Measurements from ENCODE around the gene IGDCC3.

Gene IGDCC3

DNA sequence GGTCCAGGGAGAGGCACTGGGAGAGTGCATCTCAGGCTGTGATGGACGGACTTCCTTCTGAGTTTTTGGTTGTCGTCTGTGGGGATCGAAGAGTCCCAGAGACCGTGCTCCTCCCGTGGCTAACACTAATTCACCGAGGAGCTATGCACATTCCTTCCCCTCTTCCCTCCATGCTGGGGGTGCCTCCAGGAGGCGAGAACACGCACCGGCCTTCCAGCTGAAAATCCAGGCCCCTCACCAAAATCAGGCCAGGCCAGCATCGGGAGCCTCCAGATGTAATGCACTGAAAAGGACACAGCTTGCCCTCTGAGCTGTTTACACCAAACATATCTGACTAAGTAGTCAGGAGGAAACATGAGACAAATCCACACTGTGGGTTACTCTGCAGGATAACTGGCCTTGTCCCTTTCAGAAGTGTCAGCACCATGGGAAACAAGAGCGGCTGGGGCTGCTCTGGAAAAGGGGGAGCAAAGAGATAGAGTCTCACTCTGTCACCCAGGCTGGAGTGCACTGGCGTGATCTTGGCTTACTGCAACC, 67.9 kb downstream of the IGDCC3 start:
- Histone ChIP-seq H3K36me3 (ENCODE audit: low read length) (no peaks in the 10 kb centered on the region), H3K79me2 (ENCODE audit: insufficient read depth, low read length) (no peaks in the 10 kb centered on the region), H3K9ac (ENCODE audit: low read length) (no peak overlapping the region), H3K9me3 (ENCODE audit: insufficient read depth, low read length) (no peaks in the 10 kb centered on the region), H3K27me3 (ENCODE audit: low read length) (no peaks in the 10 kb centered on the region), H2AFZ (ENCODE audit: low read depth, low read length, severe bottlenecking) (no peak overlapping the region), H3K4me3 (ENCODE audit: insufficient read depth, low read length, poor library complexity, severe bottlenecking) (no peak overlapping the region), H3F3A (ENCODE audit: insufficient read depth) (peaks cover 17% of the 10 kb centered on the region), H3K9me2 (replicated peaks; ENCODE audit: insufficient read depth, low read length) (no peaks in the 10 kb centered on the region), H4K20me1 (ENCODE audit: low read depth, low read length) (no peaks in the 10 kb centered on the region), H3K4me2 (ENCODE audit: low read depth, low read length, poor library complexity, severe bottlenecking) (no peak overlapping the region), H3K27ac (ENCODE audit: low read depth, low read length) (no peak overlapping the region)
- TF ChIP-seq CTCF (IDR thresholded peaks at IDR 0.05; ENCODE audit: insufficient read depth, low read length, poor library complexity, severe bottlenecking), result no peak
- TF ChIP-seq EZH2phosphoT487 (conservative IDR thresholded peaks at IDR 0.05; ENCODE audit: low read length), result no peak

- H4K20me1 ChIP-seq (ENCODE audit: low read depth, low read length), result no peaks in the 10 kb centered on the region
- TF ChIP-seq CTCF (IDR thresholded peaks at IDR 0.05; ENCODE audit: insufficient read depth, low read length, poor library complexity, severe bottlenecking), result no peak
- no peak for TF ChIP-seq EZH2phosphoT487 (conservative IDR thresholded peaks at IDR 0.05; ENCODE audit: low read length)
- no peak overlapping the region for H3K9ac ChIP-seq (ENCODE audit: low read length)
- no peaks in the 10 kb centered on the region for H3K36me3 ChIP-seq (ENCODE audit: low read length)
- no peaks in the 10 kb centered on the region for H3K27me3 ChIP-seq (ENCODE audit: low read length)
- H3K79me2 ChIP-seq (ENCODE audit: insufficient read depth, low read length), result no peaks in the 10 kb centered on the region
- H3K4me3 ChIP-seq (ENCODE audit: insufficient read depth, low read length, poor library complexity, severe bottlenecking), result no peak overlapping the region
- no peaks in the 10 kb centered on the region for H3K9me3 ChIP-seq (ENCODE audit: insufficient read depth, low read length)
- H3K9me2 ChIP-seq (replicated peaks; ENCODE audit: insufficient read depth, low read length), result no peaks in the 10 kb centered on the region
- no peak overlapping the region for H3K27ac ChIP-seq (ENCODE audit: low read depth, low read length)
- H2AFZ ChIP-seq (ENCODE audit: low read depth, low read length, severe bottlenecking), result no peak overlapping the region
- no peak overlapping the region for H3K4me2 ChIP-seq (ENCODE audit: low read depth, low read length, poor library complexity, severe bottlenecking)
- peaks cover 22% of the 10 kb centered on the region for H3F3A ChIP-seq (ENCODE audit: insufficient read depth)
Observed at GRCh38 chr15:65307978-65308377, 69.8 kb downstream of the IGDCC3 start.

GRCh38 chr15:65306551-65306950, 71.3 kb downstream of the IGDCC3 start:
- H3K4me3 ChIP-seq (ENCODE audit: insufficient read depth, low read length, poor library complexity, severe bottlenecking), result no peak overlapping the region
- H4K20me1 ChIP-seq (ENCODE audit: low read depth, low read length), result no peaks in the 10 kb centered on the region
- TF ChIP-seq EZH2phosphoT487 (conservative IDR thresholded peaks at IDR 0.05; ENCODE audit: low read length) (no peak), CTCF (IDR thresholded peaks at IDR 0.05; ENCODE audit: insufficient read depth, low read length, poor library complexity, severe bottlenecking) (no peak)

More at GRCh38 chr15:65306551-65306950, 71.3 kb downstream of the IGDCC3 start:
- no peaks in the 10 kb centered on the region for H3K27me3 ChIP-seq (ENCODE audit: low read length)
- H3K9ac ChIP-seq (ENCODE audit: low read length), result no peak overlapping the region
- H3K4me2 ChIP-seq (ENCODE audit: low read depth, low read length, poor library complexity, severe bottlenecking), result no peak overlapping the region
- no peak overlapping the region for H3K27ac ChIP-seq (ENCODE audit: low read depth, low read length)
- H3K79me2 ChIP-seq (ENCODE audit: insufficient read depth, low read length), result no peaks in the 10 kb centered on the region
- H3K9me2 ChIP-seq (replicated peaks; ENCODE audit: insufficient read depth, low read length), result no peaks in the 10 kb centered on the region
- peaks cover 22% of the 10 kb centered on the region for H3F3A ChIP-seq (ENCODE audit: insufficient read depth)
- no peaks in the 10 kb centered on the region for H3K36me3 ChIP-seq (ENCODE audit: low read length)
- H3K9me3 ChIP-seq (ENCODE audit: insufficient read depth, low read length), result no peaks in the 10 kb centered on the region
- no peak overlapping the region for H2AFZ ChIP-seq (ENCODE audit: low read depth, low read length, severe bottlenecking)
